ENCODE data around the gene SLCO4A1. TPM values are rescaled to one million over a fixed set of nuclear protein-coding genes. Genes with fewer than 3 reads are reported as not detected.

SLCO4A1 gene
- total RNA-seq, 1 experiment from 2014 or later, result 48.8 TPM

DNA sequence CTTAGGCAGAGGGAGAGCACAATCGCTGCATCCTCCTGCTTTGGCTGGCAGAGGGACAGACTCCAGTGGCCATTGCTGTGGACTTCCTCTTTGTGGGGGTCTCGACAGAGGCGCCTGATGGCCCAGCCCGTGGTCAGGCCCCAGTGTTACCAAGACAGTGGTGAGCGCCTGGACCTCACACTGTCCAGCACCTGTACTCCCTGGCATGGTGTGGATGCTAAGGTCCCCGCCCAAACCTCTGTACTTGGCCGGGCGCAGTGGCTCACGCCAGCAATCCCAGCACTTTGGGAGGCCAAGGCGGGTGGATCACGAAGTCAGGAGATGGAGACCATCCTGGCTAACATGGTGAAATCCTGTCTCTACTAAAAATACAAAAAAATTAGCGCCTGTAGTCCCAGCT lies 64.0 kb downstream of the SLCO4A1 start:
- no peaks in the 10 kb centered on the region for H3K36me3 ChIP-seq (ENCODE audit: insufficient read depth, low read length, poor library complexity, severe bottlenecking)
- no peak overlapping the region for H3K4me3 ChIP-seq (ENCODE audit: low read depth, low read length, poor library complexity, severe bottlenecking)
- peaks cover 4% of the 10 kb centered on the region for H3K27me3 ChIP-seq (replicated peaks; ENCODE audit: insufficient read depth, low read depth, low read length, poor library complexity)
- TF ChIP-seq, protein P1, sequence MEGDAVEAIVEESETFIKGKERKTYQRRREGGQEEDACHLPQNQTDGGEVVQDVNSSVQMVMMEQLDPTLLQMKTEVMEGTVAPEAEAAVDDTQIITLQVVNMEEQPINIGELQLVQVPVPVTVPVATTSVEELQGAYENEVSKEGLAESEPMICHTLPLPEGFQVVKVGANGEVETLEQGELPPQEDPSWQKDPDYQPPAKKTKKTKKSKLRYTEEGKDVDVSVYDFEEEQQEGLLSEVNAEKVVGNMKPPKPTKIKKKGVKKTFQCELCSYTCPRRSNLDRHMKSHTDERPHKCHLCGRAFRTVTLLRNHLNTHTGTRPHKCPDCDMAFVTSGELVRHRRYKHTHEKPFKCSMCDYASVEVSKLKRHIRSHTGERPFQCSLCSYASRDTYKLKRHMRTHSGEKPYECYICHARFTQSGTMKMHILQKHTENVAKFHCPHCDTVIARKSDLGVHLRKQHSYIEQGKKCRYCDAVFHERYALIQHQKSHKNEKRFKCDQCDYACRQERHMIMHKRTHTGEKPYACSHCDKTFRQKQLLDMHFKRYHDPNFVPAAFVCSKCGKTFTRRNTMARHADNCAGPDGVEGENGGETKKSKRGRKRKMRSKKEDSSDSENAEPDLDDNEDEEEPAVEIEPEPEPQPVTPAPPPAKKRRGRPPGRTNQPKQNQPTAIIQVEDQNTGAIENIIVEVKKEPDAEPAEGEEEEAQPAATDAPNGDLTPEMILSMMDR (conservative IDR thresholded peaks at IDR 0.05; ENCODE audit: low read depth, low read length), result no peak
- TF ChIP-seq EZH2 (IDR thresholded peaks at IDR 0.05; ENCODE audit: borderline replicate concordance, low read depth, low read length, poor library complexity, severe bottlenecking), result no peak
- ChIA-PET CTCF (interaction anchor here (0.6 kb wide), 1 partner anchor 67 kb away, joined by 3 read pairs; no protein-coding TSS in a partner anchor), POLR2A (ENCODE audit: low non-redundant PET) (no interaction called here)
- intact Hi-C loops (cut with micrococcal nuclease; ENCODE audit: unreplicated experiment), result no loop called here
- DNase-seq (ENCODE audit: low spot score), result no peak
- no TSS peak for BruUV-seq (replicated peaks)
- no peak overlapping the region for H3K27ac ChIP-seq (ENCODE audit: low read depth, low read length, poor library complexity, severe bottlenecking)
- H3K4me1 ChIP-seq (ENCODE audit: insufficient read depth, low read length, poor library complexity, severe bottlenecking), result peaks cover 53% of the 10 kb centered on the region
- H3K9me3 ChIP-seq (ENCODE audit: low read depth, low read length, poor library complexity, severe bottlenecking), result no peaks in the 10 kb centered on the region

DNA sequence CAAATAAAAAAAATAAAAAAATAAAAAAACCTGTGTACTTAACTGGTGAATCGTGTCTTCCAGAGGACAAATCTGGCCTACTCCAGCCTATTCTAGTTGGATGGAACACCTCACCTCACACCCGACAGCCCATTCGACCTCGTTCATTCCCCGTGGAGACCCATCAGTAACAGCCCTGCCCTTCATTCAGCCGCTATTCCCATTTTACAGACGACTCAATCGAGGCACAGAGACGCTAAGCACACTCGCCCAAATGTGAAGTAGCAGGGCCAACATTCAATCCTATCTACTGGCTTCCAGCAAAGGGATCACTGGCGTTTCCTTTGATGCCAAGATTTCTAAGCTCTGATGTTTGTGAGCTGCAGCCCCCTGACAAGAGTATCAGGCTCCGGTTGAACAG lies 64.6 kb downstream of the SLCO4A1 start:
- DNase-seq (ENCODE audit: low spot score), result no peak
- Histone ChIP-seq H3K4me3 (ENCODE audit: low read depth, low read length, poor library complexity, severe bottlenecking) (no peak overlapping the region), H3K4me1 (ENCODE audit: insufficient read depth, low read length, poor library complexity, severe bottlenecking) (peaks cover 58% of the 10 kb centered on the region), H3K27ac (ENCODE audit: low read depth, low read length, poor library complexity, severe bottlenecking) (no peak overlapping the region), H3K36me3 (ENCODE audit: insufficient read depth, low read length, poor library complexity, severe bottlenecking) (no peaks in the 10 kb centered on the region), H3K27me3 (replicated peaks; ENCODE audit: insufficient read depth, low read depth, low read length, poor library complexity) (peaks cover 4% of the 10 kb centered on the region), H3K9me3 (ENCODE audit: low read depth, low read length, poor library complexity, severe bottlenecking) (no peaks in the 10 kb centered on the region)
- TF ChIP-seq, protein P1 (conservative IDR thresholded peaks at IDR 0.05; ENCODE audit: low read depth, low read length), result no peak
- TF ChIP-seq EZH2 (IDR thresholded peaks at IDR 0.05; ENCODE audit: borderline replicate concordance, low read depth, low read length, poor library complexity, severe bottlenecking), result no peak
- ChIA-PET CTCF (interaction anchor here (0.6 to 1.0 kb wide), 2 partner anchors 28 to 85 kb away, joined by 3 to 4 read pairs; no protein-coding TSS in a partner anchor), POLR2A (ENCODE audit: low non-redundant PET) (no interaction called here)
- intact Hi-C loops (cut with micrococcal nuclease; ENCODE audit: unreplicated experiment), result no loop called here
- BruUV-seq (replicated peaks), result no TSS peak

DNA sequence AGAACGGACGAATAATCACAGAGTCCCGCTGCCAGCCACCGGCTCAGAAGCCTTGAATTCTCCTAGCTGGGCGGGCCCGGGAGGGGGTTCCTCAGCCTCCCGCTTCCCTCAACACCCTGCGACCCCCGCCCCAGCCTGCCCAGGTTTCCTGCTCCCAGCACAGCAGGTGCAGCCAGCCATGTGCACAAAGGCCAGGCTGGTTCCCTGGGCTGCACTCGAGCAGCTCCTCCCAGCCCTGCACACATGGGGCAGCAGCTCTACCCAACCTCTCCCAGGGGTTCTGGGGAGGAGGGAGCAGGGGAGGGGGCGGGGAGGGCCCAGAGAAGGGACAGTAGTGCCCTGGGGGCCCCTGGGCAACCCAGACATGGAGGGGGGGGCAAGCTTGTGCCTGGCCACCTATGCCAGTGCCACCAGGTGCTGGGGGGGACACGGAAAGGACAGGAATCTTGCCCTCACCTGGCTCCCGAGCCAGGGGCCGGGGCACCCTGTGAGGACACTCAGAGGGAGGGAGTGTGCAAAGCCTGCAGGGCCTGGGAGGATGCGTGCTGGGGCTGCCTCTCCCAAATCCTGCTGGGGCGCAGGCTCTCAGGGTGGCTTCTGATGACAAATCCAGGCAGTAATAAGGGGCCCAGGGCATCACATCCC lies 65.1 kb downstream of the SLCO4A1 start:
- TF ChIP-seq, protein P1 (conservative IDR thresholded peaks at IDR 0.05; ENCODE audit: low read depth, low read length), result no peak
- no peak for TF ChIP-seq EZH2 (IDR thresholded peaks at IDR 0.05; ENCODE audit: borderline replicate concordance, low read depth, low read length, poor library complexity, severe bottlenecking)
- intact Hi-C loops (cut with micrococcal nuclease; ENCODE audit: unreplicated experiment), result no loop called here
- POLR2A ChIA-PET (ENCODE audit: low non-redundant PET), result interaction anchor here (1.0 kb wide), 1 partner anchor 16 kb away, joined by 4 read pairs; no protein-coding TSS in a partner anchor

More for the DNA sequence above, 65.1 kb downstream of the SLCO4A1 start:
- CTCF ChIA-PET, result interaction anchor here (0.6 to 1.0 kb wide), 2 partner anchors 28 to 84 kb away, joined by 3 to 4 read pairs; no protein-coding TSS in a partner anchor
- peaks cover 4% of the 10 kb centered on the region for H3K27me3 ChIP-seq (replicated peaks; ENCODE audit: insufficient read depth, low read depth, low read length, poor library complexity)
- no TSS peak for BruUV-seq (replicated peaks)
- peaks cover 58% of the 10 kb centered on the region for H3K4me1 ChIP-seq (ENCODE audit: insufficient read depth, low read length, poor library complexity, severe bottlenecking)
- H3K27ac ChIP-seq (ENCODE audit: low read depth, low read length, poor library complexity, severe bottlenecking), result no peak overlapping the region
- no peak for DNase-seq (ENCODE audit: low spot score)
- H3K36me3 ChIP-seq (ENCODE audit: insufficient read depth, low read length, poor library complexity, severe bottlenecking), result no peaks in the 10 kb centered on the region
- no peaks in the 10 kb centered on the region for H3K9me3 ChIP-seq (ENCODE audit: low read depth, low read length, poor library complexity, severe bottlenecking)
- H3K4me3 ChIP-seq (ENCODE audit: low read depth, low read length, poor library complexity, severe bottlenecking), result no peak overlapping the region
